NCI-H345 treated with DMSO at 0.1 percent for 48 hours (cell line): ENCODE results near the gene FERMT1.
"Not testable (repeated sequence)": the region's sequence is repeated elsewhere in the genome, so short reads cannot be mapped to it uniquely, and the experiment has no call there.

Experiments used
- DNase-seq: peaks from one replicate; lab custom pipeline; 2025; ENCODE audit not compliant: unreplicated experiment; lab: John Stamatoyannopoulos, UW

FERMT1 gene

DNA sequence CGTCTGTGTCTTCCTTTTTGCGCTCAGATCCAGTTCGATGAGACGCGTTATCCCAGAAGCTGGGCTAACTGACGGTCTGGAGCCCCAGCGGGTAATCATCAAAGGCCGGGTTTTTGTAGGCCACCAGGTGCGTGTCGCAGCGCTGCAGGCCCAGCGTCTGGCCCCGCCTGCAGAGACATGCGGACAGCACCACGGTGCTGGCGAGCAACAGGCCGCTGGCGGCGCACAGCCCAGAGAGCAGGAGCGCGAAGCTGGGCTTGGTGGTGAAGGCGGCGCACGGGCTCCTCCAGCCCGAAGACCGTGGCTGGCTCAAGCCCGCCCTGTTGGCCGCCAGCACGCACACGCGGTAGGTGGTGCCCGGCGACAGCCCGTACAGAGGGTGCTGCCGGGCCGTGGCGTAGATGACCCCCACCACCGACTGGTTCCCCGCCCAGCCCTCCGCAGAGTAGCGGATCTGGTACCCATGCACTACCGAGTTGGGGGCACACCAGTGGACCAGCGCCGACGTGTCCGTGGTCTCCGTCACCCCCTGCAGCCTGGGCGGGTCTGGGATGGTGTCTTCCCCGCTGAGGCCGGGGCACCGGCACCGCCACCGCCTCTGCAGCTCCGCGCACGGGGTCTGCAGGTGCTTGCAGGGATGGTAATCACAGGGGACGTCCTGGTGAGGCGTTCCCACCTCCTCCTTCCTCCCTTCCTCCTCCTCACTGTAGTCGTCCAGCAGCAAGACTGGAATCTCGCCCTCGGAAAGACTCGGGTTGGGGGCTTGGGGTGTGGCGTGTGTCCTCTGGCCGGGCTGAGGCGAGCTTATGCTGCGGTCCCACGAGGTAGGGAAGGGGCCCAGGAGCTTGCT lies 81.6 kb downstream of the FERMT1 start:
- no peak for DNase-seq

DNA sequence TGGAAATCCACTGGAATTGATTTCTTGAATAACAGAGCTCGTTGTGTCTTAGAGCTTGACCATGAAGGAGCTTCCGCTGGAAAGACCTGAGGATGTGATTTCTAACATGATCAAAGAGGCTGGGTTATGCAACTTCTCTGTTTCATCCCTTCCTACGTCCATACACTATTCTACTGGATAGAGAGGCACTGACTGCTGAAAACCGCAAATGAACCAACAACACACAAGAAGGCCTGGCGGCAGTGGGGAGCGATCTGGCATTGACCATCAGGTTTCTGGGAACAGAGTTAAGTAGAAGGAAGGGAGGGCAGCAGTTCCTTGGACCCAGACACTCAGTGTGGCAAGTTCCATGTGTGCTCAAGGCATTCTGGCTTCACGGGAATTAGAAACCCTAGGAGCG lies 82.3 kb downstream of the FERMT1 start:
- no peak for DNase-seq

DNA sequence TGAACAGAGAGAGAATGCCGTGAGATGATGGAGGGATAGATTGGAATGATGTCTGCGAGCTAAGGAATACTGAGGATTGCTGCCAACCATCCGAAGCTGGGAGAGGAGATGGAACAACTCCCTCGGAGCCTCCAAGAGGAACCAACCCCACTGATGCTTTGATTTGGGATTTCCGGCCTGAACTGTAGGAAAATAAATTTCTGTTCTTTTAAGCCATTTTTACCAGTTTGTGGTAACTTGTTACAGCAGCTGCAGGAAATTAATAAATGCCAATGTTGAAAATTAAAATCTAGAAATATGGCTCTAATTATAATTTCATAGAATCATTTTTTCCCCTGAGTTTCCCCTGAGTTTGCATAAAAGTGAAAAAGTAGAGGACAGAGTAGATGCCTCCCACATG lies 83.1 kb downstream of the FERMT1 start:
- DNase-seq = no peak

GRCh38 chr20:6038256-6038655 lies 84.6 kb downstream of the FERMT1 start:
- DNase-seq = no peak

GRCh38 chr20:6037082-6037481 lies 85.7 kb downstream of the FERMT1 start:
- no peak for DNase-seq

- DNase-seq = no peak
Measured at GRCh38 chr20:6036213-6036612, 86.6 kb downstream of the FERMT1 start.

- no peak for DNase-seq
Measured at GRCh38 chr20:6034134-6034969, 88.5 kb downstream of the FERMT1 start.

- not testable (repeated sequence) for DNase-seq
Measured at GRCh38 chr20:6032907-6033306, 89.9 kb downstream of the FERMT1 start.

DNA sequence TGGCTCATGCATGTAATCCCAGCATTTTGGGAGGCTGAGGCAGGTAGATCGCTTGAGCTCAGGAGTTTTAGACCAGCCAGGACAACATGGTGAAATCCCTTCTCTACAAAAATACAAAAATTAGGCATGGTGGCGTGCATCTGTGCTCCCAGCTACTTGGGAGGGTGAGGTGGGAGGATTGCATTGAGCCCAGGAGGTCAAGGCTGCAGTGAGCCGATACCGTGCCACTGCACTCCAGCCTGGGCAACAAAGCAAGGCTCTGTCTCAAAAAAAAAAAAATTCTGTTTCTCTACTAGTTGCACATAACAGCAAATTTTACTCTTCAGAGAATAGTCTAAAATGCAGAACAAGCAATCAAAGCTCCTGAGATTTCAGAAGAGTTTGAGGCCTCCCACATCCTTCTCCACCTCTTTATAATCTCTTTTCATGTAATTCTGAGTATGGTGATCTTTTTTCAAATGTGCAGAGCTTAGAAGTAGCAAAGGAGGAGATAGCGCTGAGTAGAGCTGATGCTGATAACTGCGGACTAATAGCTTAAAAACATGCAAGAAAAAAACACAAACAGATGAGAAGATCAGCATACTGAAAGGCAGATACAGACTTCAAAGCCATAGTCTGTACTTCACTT lies 92.3 kb downstream of the FERMT1 start:
- DNase-seq = no peak

DNA sequence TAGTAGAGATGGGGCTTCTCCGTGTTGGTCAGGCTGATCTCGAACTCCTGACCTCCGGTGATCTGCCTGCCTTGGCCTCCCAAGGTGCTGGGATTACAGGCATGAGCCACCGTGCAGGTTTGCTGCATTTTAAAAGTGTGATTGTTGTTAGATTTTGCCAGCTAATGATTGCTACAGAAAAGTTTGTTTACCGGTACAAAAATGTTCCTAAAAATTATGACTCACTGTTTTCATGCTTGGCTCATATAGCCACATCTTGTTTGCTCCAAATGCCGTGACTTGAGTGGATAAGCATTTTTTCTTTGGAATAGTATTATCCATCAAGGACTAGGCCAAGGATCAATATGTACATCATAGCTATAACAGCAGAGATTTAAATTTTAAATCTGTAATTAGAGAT lies 93.3 kb downstream of the FERMT1 start:
- no peak for DNase-seq

DNA sequence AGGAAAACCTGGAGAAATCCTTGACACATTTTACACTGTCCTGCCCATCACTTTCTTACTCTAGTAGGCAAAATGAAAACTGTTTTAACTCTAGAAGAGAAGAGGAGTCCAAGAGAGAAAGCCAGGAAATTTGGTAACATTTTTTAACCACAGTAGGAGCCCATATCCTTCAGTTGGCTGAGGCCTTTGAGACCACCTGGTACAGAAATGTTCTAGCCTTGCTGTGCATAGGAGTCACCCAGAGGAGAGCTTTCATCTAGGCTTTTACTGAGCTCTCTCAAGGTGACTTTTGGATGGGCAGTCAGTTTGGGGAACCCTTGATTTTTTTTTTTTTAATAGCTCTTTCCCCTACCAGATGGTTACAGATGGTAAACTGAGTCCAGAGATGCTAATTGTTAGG lies 94.0 kb downstream of the FERMT1 start:
- no peak for DNase-seq

DNA sequence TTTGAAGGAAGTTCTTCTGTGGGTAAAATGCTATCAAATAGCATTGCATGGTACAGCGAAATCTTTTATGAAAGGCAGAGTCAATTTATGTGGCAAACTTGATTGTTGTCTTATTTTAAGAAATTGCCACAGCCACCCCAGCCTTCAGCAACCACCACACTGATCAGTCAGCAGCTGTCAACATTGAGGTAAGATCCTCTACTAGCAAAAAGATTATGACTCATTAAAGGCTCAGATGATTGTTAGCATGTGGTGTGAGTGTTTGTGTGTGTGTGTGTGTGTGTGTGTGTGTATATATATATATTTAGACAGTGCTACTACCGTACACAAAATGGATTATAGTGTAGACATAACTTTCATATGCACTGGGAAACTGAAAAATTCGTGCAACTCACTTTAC lies 96.8 kb downstream of the FERMT1 start:
- no peak for DNase-seq
